ENCODE data around the gene SENP5.

The SENP5 gene

DNA sequence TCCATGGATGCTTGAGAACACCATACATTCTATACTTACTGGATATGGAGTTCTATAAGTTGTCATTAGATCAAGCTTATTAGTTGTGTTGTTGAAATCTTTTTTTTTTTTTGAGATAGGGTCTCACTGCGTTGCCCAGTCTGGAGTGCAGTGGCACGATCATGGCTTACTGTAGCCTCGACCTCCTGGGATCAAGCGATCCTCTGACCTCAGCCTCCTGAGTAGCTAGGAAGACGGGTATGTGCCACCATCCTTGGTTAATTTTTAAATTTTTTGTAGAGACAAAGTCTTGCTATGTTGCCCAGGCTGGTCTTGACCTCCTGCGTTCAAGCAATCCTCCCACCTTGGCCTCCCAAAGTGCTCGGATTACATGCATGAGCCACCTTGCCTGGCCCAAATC, 87.1 kb downstream of the SENP5 start:
- Histone ChIP-seq H3K27ac (no peak overlapping the region), H3K4me1 (ENCODE audit: low read depth, poor library complexity, severe bottlenecking) (no peaks in the 10 kb centered on the region), H4K20me1 (ENCODE audit: insufficient read depth) (no peaks in the 10 kb centered on the region), H3K27me3 (ENCODE audit: insufficient read depth, low read depth) (no peaks in the 10 kb centered on the region), H2AFZ (ENCODE audit: low read depth) (no peak overlapping the region), H3K4me3 (IDR thresholded peaks at IDR 0.05; ENCODE audit: insufficient read depth, low read depth, low read length) (no peak overlapping the region), H3K36me3 (ENCODE audit: insufficient read depth) (no peaks in the 10 kb centered on the region), H3K9ac (no peak overlapping the region), H3K4me2 (no peak overlapping the region), H3K79me2 (ENCODE audit: insufficient read depth, low read depth) (no peaks in the 10 kb centered on the region)
- TF ChIP-seq, protein P1, sequence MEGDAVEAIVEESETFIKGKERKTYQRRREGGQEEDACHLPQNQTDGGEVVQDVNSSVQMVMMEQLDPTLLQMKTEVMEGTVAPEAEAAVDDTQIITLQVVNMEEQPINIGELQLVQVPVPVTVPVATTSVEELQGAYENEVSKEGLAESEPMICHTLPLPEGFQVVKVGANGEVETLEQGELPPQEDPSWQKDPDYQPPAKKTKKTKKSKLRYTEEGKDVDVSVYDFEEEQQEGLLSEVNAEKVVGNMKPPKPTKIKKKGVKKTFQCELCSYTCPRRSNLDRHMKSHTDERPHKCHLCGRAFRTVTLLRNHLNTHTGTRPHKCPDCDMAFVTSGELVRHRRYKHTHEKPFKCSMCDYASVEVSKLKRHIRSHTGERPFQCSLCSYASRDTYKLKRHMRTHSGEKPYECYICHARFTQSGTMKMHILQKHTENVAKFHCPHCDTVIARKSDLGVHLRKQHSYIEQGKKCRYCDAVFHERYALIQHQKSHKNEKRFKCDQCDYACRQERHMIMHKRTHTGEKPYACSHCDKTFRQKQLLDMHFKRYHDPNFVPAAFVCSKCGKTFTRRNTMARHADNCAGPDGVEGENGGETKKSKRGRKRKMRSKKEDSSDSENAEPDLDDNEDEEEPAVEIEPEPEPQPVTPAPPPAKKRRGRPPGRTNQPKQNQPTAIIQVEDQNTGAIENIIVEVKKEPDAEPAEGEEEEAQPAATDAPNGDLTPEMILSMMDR (conservative IDR thresholded peaks at IDR 0.05; ENCODE audit: low read depth, low read length) = no peak

DNA sequence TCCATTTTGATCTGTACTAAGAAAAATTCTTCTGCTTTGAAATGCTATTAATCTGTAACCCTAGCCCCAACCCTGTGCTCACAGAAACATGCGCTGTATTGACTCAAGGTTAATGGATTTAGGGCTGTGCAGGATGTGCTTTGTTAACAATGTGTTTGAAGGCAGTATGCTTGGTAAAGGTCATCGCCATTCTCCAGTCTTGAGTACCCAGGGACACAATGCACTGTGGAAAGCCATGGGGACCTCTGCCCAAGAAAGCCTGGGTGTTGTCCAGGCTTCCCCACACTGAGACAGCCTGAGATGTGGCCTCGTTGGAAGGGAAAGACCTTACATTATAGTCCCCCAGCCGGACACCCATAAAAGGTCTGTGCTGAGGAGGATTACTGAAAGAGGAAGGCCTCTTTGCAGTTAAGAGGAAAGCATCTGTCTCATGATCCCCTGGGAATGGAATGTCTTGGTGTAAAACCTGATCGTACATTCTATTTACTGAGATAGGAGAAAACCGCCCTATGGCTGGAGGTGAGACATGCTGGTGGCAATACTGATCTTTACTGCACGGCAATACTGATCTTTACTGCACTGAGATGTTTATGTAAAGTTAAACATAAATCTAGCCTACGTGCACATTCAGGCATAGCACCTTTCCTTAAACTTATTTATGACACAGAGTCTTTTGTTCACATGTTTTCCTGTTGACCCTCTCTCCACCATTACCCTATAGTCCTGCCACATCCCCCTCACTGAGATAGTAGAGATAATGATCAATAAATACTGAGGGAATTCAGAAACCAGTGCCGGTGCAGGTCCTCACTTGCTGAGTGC, 94.6 kb downstream of the SENP5 start:
- Histone ChIP-seq H2AFZ (ENCODE audit: low read depth) (no peak overlapping the region), H3K36me3 (ENCODE audit: insufficient read depth) (no peaks in the 10 kb centered on the region), H3K4me3 (IDR thresholded peaks at IDR 0.05; ENCODE audit: insufficient read depth, low read depth, low read length) (no peak overlapping the region), H3K4me2 (no peak overlapping the region), H3K4me1 (ENCODE audit: low read depth, poor library complexity, severe bottlenecking) (no peaks in the 10 kb centered on the region), H3K27me3 (ENCODE audit: insufficient read depth, low read depth) (no peaks in the 10 kb centered on the region), H3K79me2 (ENCODE audit: insufficient read depth, low read depth) (no peaks in the 10 kb centered on the region), H3K9ac (no peak overlapping the region), H4K20me1 (ENCODE audit: insufficient read depth) (no peaks in the 10 kb centered on the region), H3K27ac (no peak overlapping the region)
- TF ChIP-seq, protein P1 (conservative IDR thresholded peaks at IDR 0.05; ENCODE audit: low read depth, low read length) = no peak

DNA sequence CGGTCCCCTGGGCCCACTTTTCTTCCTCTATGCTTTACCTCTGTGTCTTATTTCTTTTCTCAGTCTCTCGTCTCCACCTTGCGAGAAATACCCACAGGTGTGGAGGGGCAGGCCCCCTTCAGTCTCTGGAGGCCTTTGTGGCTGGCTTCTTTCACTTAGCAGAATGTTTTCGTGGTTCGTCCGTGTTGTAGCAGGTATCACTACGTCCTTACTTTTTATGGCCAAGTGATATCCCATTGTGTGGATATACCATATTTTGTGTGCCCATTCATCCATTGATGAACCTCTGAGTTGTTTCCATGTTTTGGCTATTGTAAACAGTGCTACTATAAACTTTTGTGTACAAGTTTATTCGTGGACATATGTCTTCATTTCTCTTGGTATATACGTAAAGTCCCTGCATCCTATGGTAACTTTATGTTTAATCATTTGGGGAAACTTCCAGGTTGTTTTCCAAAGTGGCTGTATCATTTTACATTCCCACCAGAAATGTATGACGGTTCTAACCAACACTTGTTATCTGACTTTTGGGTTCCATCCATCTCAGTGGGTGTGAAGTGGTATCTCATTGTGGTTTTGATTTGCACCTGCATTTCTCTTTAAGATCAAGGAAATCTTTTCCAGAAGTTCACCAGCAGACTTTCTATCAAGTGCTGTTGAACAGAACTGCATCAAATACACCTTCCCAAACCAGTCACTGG, 95.4 kb downstream of the SENP5 start:
- Histone ChIP-seq H3K4me3 (IDR thresholded peaks at IDR 0.05; ENCODE audit: insufficient read depth, low read depth, low read length) (no peak overlapping the region), H3K27ac (no peak overlapping the region), H3K36me3 (ENCODE audit: insufficient read depth) (no peaks in the 10 kb centered on the region), H3K27me3 (ENCODE audit: insufficient read depth, low read depth) (no peaks in the 10 kb centered on the region), H3K79me2 (ENCODE audit: insufficient read depth, low read depth) (no peaks in the 10 kb centered on the region), H3K4me1 (ENCODE audit: low read depth, poor library complexity, severe bottlenecking) (no peaks in the 10 kb centered on the region), H3K9ac (no peak overlapping the region), H2AFZ (ENCODE audit: low read depth) (no peak overlapping the region), H3K4me2 (no peak overlapping the region), H4K20me1 (ENCODE audit: insufficient read depth) (no peaks in the 10 kb centered on the region)
- TF ChIP-seq, protein P1 (conservative IDR thresholded peaks at IDR 0.05; ENCODE audit: low read depth, low read length) = no peak

DNA sequence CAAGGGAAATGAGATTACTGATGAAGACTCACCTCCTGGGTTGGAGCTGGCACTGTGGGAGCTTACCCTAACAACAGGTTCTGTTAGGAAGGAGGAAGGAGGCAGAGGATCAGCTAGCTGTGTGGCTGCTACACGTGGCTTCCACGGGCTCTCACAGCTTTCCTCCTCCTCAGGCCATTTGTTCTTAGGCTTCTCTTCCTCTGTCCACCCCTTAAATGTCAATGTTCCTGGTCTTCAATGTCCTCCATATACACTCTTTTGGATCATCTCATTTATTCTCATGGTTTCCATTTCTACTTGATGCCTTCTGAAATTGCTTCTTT, 95.9 kb downstream of the SENP5 start:
- Histone ChIP-seq H3K27me3 (ENCODE audit: insufficient read depth, low read depth) (no peaks in the 10 kb centered on the region), H3K79me2 (ENCODE audit: insufficient read depth, low read depth) (no peaks in the 10 kb centered on the region), H3K36me3 (ENCODE audit: insufficient read depth) (no peaks in the 10 kb centered on the region), H3K9ac (no peak overlapping the region), H3K27ac (no peak overlapping the region), H3K4me1 (ENCODE audit: low read depth, poor library complexity, severe bottlenecking) (no peaks in the 10 kb centered on the region), H3K4me3 (IDR thresholded peaks at IDR 0.05; ENCODE audit: insufficient read depth, low read depth, low read length) (no peak overlapping the region), H3K4me2 (no peak overlapping the region), H2AFZ (ENCODE audit: low read depth) (no peak overlapping the region), H4K20me1 (ENCODE audit: insufficient read depth) (no peaks in the 10 kb centered on the region)
- TF ChIP-seq, protein P1 (conservative IDR thresholded peaks at IDR 0.05; ENCODE audit: low read depth, low read length) = no peak

Data from KMS-11 (cell line).